ENCODE data around the gene RAB11FIP3. TPM values are rescaled to one million over a fixed set of nuclear protein-coding genes. Genes with fewer than 3 reads are reported as not detected.

The RAB11FIP3 gene
- total and polyA plus RNA-seq, 8 donors = 22.0 to 67.4 (median 33.2) TPM

DNA sequence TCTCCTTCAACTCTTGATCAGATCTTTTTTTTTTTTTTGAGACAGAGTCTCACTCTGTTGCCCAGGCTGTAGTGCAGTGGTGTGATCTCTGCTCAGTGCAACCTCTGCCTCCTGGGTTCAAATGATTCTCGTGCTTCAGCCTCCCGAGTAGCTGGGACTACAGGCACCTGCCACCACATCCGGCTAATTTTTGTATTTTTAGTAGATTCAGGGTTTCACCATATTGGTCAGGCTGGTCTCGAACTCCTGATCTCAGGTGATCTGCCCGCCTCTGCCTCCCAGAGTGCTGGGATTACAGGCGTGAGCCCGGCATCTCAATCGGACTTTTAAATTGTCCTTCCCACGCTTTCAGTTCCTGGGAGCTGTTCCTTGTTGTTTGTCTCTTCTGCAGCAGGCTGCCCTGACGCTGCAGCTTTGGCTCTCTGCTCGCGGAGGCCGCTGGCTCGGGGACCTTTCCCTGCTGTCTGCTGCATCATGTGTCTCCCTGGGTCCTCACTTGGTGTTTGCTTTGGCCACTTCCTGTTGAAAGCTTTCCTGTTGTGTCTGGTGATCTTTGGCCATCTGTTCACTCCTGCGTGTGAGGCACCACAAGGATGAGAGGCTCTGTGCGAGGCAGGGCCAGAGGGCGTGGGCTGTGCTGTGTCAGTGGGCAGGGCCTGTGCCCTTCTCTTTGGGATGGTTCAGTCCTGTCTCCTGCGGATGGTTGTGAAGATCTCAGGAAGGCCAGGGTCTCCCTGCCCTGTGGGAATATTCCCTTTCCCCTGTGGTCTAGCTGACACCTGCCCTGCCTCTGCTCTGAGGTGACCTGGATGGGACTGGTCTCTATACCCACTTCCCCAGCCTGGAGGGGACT lies 83.7 kb downstream of the RAB11FIP3 start:
- no peaks in the 10 kb centered on the region for H3K9me3 ChIP-seq
- FAIRE-seq = no peak
- no peak overlapping the region for H3K4me3 ChIP-seq
- TF ChIP-seq, protein P1, sequence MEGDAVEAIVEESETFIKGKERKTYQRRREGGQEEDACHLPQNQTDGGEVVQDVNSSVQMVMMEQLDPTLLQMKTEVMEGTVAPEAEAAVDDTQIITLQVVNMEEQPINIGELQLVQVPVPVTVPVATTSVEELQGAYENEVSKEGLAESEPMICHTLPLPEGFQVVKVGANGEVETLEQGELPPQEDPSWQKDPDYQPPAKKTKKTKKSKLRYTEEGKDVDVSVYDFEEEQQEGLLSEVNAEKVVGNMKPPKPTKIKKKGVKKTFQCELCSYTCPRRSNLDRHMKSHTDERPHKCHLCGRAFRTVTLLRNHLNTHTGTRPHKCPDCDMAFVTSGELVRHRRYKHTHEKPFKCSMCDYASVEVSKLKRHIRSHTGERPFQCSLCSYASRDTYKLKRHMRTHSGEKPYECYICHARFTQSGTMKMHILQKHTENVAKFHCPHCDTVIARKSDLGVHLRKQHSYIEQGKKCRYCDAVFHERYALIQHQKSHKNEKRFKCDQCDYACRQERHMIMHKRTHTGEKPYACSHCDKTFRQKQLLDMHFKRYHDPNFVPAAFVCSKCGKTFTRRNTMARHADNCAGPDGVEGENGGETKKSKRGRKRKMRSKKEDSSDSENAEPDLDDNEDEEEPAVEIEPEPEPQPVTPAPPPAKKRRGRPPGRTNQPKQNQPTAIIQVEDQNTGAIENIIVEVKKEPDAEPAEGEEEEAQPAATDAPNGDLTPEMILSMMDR (IDR thresholded peaks at IDR 0.05) = no peak
- H3K36me3 ChIP-seq = no peaks in the 10 kb centered on the region
- peak in 3 of 4 donors; percentile 48 to 80 (median 79) for ATAC-seq
- DNase-seq = peak in 1 of 6 donors; percentile 38
- intact Hi-C loops (cut with DNase I) = no loop called here
- H3K4me1 ChIP-seq = no peaks in the 10 kb centered on the region
- 88% methylated on average over 18 of the region's 18 CpGs for WGBS, 2 donors
- H3K27me3 ChIP-seq = no peaks in the 10 kb centered on the region
- no peak overlapping the region for H3K27ac ChIP-seq

DNA sequence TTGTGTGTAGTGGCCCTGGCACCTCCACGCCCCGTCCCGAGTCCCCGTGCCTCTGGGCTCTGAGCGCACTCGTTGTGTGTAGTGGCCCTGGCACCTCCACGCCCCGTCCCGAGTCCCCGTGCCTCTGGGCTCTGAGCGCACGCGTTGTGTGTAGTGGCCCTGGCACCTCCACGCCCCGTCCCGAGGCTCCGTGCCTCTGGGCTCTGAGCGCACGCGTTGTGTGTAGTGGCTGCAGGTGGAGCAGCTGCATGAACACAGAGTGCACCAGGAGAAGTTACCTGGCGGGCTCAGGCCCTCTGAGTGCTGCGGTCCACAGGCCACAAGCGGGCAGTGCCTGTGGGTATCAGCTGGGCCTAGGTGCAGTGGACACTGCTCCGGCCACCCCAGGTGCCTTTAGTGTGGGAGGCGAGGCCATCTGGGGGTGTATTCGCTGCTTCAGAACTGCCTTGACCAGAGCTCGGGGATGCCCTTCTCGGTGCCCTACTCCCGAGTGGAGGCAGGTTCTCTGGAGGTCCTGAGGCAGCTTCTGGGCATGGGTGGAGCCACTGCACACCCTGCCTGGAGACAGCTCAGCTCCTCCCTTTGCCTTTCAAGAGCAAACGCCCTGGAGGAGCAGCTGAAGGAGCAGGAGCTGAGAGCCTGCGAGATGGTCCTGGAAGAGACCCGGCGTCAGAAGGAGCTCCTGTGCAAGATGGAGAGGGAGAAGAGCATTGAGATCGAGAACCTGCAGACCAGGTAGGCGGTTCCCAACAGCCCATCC lies 84.8 kb downstream of the RAB11FIP3 start:
- H3K4me1 ChIP-seq = no peaks in the 10 kb centered on the region
- H3K27ac ChIP-seq = no peak overlapping the region
- H3K4me3 ChIP-seq = no peak overlapping the region
- TF ChIP-seq, protein P1 (IDR thresholded peaks at IDR 0.05) = no peak
- intact Hi-C loops (cut with DNase I) = no loop called here
- peak in 1 of 6 donors; percentile 53 for DNase-seq
- 95 to 98% methylated on average over 35 of the region's 35 CpGs for WGBS, 2 donors
- no peak for FAIRE-seq
- H3K27me3 ChIP-seq = no peaks in the 10 kb centered on the region
- no peak for ATAC-seq
- H3K36me3 ChIP-seq = no peaks in the 10 kb centered on the region
- H3K9me3 ChIP-seq = no peaks in the 10 kb centered on the region

DNA sequence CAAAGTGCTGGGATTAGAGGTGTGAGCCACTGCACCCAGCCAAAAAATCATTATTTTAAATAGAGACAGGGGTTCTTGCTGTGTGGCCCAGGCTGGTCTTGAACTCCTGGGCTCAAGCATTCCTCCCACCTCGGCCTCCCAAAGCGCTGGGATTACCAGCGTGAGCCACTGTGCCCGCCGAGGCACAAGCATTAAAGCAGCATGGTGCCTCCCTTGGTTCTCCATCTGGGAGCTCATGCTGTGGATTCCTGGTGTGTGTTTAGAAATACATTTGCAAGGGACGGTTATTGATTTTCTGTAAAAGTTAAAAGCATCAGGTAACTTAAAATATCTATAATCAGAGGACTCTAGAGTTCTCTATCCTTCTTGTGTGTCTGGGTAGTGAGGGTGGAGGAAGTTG lies 87.4 kb downstream of the RAB11FIP3 start:
- H3K4me1 ChIP-seq = no peaks in the 10 kb centered on the region
- H3K27ac ChIP-seq = no peak overlapping the region
- ATAC-seq (no peak), DNase-seq (no peak), FAIRE-seq (no peak)
- intact Hi-C loops (cut with DNase I) = no loop called here
- WGBS, 2 donors = 89 to 92% methylated on average over 6 of the region's 6 CpGs
- TF ChIP-seq, protein P1 (IDR thresholded peaks at IDR 0.05) = no peak
- no peaks in the 10 kb centered on the region for H3K9me3 ChIP-seq
- peaks cover 0 to 5% (median 4%) of the 10 kb centered on the region in 3 donors for H3K36me3 ChIP-seq
- no peaks in the 10 kb centered on the region for H3K27me3 ChIP-seq
- no peak overlapping the region for H3K4me3 ChIP-seq

DNA sequence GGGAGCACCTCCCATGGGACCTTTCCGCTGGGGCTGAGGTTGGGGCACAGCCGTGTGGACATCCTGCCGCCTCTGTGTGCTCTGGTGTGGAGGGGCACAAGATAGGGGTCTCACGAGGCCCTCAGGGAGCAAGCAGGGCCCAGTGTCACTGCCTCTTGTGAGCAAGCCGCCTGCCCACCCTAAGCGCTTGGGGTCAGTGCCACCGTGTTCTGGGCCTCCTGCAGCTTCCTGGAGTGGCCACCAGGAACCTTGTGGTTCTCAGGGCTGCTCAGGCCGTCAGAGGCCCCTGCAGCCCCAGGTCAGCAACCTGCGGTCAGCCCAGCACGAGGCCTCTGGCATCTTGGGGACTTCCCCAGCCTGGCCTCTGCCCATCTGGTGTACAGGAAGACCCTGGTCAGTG lies 88.5 kb downstream of the RAB11FIP3 start:
- ATAC-seq (no peak), DNase-seq (peak in 2 of 6 donors; percentile 8 to 52), FAIRE-seq (no peak)
- TF ChIP-seq, protein P1 (IDR thresholded peaks at IDR 0.05) = no peak
- Histone ChIP-seq H3K9me3 (no peaks in the 10 kb centered on the region), H3K4me3 (no peak overlapping the region), H3K36me3 (peaks cover 0 to 5% (median 5%) of the 10 kb centered on the region in 3 donors), H3K27ac (no peak overlapping the region), H3K27me3 (no peaks in the 10 kb centered on the region), H3K4me1 (no peaks in the 10 kb centered on the region)
- intact Hi-C loops (cut with DNase I) = no loop called here
- 89 to 91% methylated on average over 10 of the region's 10 CpGs for WGBS, 2 donors

Measured in pancreas (tissue), 10 donors.